Keratinocyte (primary cell): ENCODE data around the gene ICA1L. TPM values are rescaled to one million over a fixed set of nuclear protein-coding genes. Genes with fewer than 3 reads are reported as not detected.
A peak's percentile ranks its signal among the peaks of the same experiment; 100 is the strongest.
"Not testable (repeated sequence)": the region's sequence is repeated elsewhere in the genome, so short reads cannot be mapped to it uniquely, and the experiment has no call there.

Experiments used
- DNase-seq: peaks from one replicate; pipeline ENCODE4 v3.0.0-alpha.2; 2011; ENCODE audit warnings: low read depth, missing footprints, low spot score
- FAIRE-seq: peaks from 2 replicates; lab custom pipeline; 2011; peaks lifted over from hg19 to GRCh38; lab: Jason Lieb, UNC
- H2AFZ ChIP-seq: 2 replicates; pipeline ENCODE4 v1.6.0; 2012; ENCODE audit warnings: low read length, control low read depth, inconsistent platforms; ENCODE audit not compliant: control insufficient read depth
- H3K27ac ChIP-seq: 2 replicates; pipeline ENCODE4 v1.5.1; 2011; ENCODE audit warnings: low read length; ENCODE audit not compliant: control insufficient read depth, insufficient read depth
- H3K27me3 ChIP-seq: 3 replicates; pipeline ENCODE4 v1.6.0; 2011; ENCODE audit warnings: low read length; ENCODE audit not compliant: control insufficient read depth, insufficient read depth; ENCODE audit errors: extremely low read depth
- H3K36me3 ChIP-seq, 2 experiments: 2 replicates in 1 of 2; 3 replicates in 1 of 2; pipeline ENCODE4 v1.5.1; 2011; ENCODE audit warnings: low read length in 2 of 2, mild to moderate bottlenecking in 1 of 2; ENCODE audit not compliant: control insufficient read depth in 2 of 2, insufficient read depth in 2 of 2; ENCODE audit errors: extremely low read depth in 1 of 2
- H3K4me1 ChIP-seq: 3 replicates; pipeline ENCODE4 v1.5.1; 2011; ENCODE audit warnings: low read length; ENCODE audit not compliant: control insufficient read depth, insufficient read depth; ENCODE audit errors: extremely low read depth
- H3K4me2 ChIP-seq: 3 replicates; pipeline ENCODE4 v1.6.0; 2011; ENCODE audit warnings: low read depth, low read length; ENCODE audit not compliant: control insufficient read depth, insufficient read depth; ENCODE audit errors: extremely low read depth
- H3K4me3 ChIP-seq, 3 experiments: fragments of 200-600 bp in 1 of 3; sonication (generic) in 1 of 3; 2 replicates in 2 of 3; 3 replicates in 1 of 3; pipeline ENCODE4 v1.5.1; 2011 to 2016; ENCODE audit warnings: low read length in 3 of 3, mild to moderate bottlenecking in 3 of 3, control low read depth in 2 of 3, inconsistent platforms in 1 of 3, low read depth in 1 of 3, mixed read lengths in 1 of 3, mixed run types in 1 of 3, moderate library complexity in 1 of 3; ENCODE audit not compliant: control insufficient read depth in 2 of 3, insufficient read depth in 2 of 3; ENCODE audit errors: extremely low read depth in 1 of 3
- H3K79me2 ChIP-seq: 2 replicates; pipeline ENCODE4 v1.6.0; 2012; ENCODE audit warnings: low read length; ENCODE audit not compliant: control insufficient read depth, insufficient read depth
- H3K9ac ChIP-seq: 3 replicates; pipeline ENCODE4 v1.6.0; 2011; ENCODE audit warnings: low read length; ENCODE audit not compliant: control insufficient read depth, insufficient read depth; ENCODE audit errors: extremely low read depth
- H3K9me1 ChIP-seq: 3 replicates; pipeline ENCODE4 v1.6.0; 2011; ENCODE audit warnings: low read length; ENCODE audit not compliant: control insufficient read depth, insufficient read depth; ENCODE audit errors: extremely low read depth
- H3K9me3 ChIP-seq: 2 replicates; pipeline ENCODE4 v1.5.1; 2012; ENCODE audit warnings: low read depth, low read length; ENCODE audit not compliant: control insufficient read depth
- H4K20me1 ChIP-seq: 3 replicates; pipeline ENCODE4 v1.6.0; 2011; ENCODE audit warnings: low read length; ENCODE audit not compliant: control insufficient read depth, insufficient read depth; ENCODE audit errors: extremely low read depth
- EZH2 ChIP-seq: IDR thresholded peaks from one replicate; pipeline ENCODE4 v1.6.1; 2012; ENCODE audit warnings: inconsistent platforms, mild to moderate bottlenecking, low read length, moderate library complexity
- dilution Hi-C: fragments of 300-500 bp; cut with MboI; formaldehyde crosslinking; loops from one replicate; pipeline ENCODE4 v1.7.0; 2020; ENCODE audit warnings: low sequenced_read_pairs; ENCODE audit not compliant: extremely low pct_ligation_motif_present
- polyA plus RNA-seq, 5 experiments: library from polyadenylated mRNA; depleted of rRNA in 3 of 5; stranded (reverse) in 3 of 5; stranded (forward) in 1 of 5; unstranded in 1 of 5; fragments of >200 nt; gene quantifications; 1 replicate in 1 of 5; 2 replicates in 3 of 5; 3 replicates in 1 of 5; pipeline versions ENCODE4 v1.2.1 to v1.2.3, GENCODE V29; 2011 to 2012; ENCODE audit warnings: missing spikeins in 2 of 5, low read depth in 1 of 5, low replicate concordance in 1 of 5
- TF ChIP-seq, protein P1 (sequence below), 3 experiments: IDR thresholded peaks in 1 of 3; conservative IDR thresholded peaks in 1 of 3; optimal IDR thresholded peaks in 1 of 3; 2 replicates in 2 of 3; 3 replicates in 1 of 3; pipeline versions ENCODE3 to v1.5.1; 2011; ENCODE audit warnings: low read length in 3 of 3, mild to moderate bottlenecking in 3 of 3, moderate library complexity in 2 of 3, control low read depth in 1 of 3, inconsistent platforms in 1 of 3; ENCODE audit not compliant: insufficient read depth in 2 of 3; ENCODE audit errors: extremely low read depth in 1 of 3

Gene ICA1L
- polyA plus RNA-seq, 1 donor (not counting 4 experiments of a cell fraction or from before 2014, with no cell fraction given) = 2.2 TPM

DNA sequence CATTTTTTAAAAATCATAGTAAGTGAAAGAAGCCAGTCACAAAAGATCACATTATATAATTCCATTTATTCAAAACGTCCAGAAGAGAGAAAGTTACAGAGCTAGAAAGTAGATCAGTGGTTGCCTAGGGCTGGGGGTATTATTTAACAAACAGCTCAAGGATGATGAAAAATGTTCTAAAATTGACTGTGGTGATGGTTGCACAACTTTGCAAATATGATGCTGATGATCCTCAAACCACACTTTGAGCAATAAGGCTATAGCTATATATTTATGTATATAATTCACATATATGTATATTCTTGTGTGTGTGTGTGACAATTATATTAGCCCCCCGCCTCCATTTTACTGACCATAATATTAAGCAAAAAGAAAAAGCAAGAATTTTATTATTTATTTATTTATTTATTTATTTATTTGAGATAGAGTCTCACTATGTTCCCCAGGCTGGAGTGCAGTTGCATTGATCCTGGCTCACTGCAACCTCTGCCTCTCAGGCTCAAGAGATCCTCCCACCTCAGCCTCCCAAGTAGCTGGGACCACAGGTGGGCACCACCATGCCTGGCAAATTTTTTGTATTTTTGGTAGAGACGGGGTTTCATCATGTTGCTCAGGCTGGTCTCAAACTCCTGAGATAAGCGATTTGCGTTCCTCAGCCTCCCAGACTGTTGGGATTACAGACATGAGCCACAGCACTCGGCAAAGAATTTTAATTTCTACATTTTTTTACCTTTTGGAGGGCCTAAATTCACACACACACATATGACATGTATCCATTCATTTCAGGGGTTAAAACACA lies 38.0 kb upstream of the ICA1L start:
- Histone ChIP-seq H3K27ac (no peak overlapping the region), H2AFZ (no peak overlapping the region), H3K79me2 (peaks cover 49% of the 10 kb centered on the region), H3K36me3 (peaks cover 0 to 5% of the 10 kb centered on the region in 2 experiments), H3K4me2 (peak overlapping the region; percentile 87), H3K27me3 (no peaks in the 10 kb centered on the region), H4K20me1 (no peaks in the 10 kb centered on the region), H3K4me1 (peaks cover 6% of the 10 kb centered on the region), H3K9ac (no peak overlapping the region), H3K4me3 (no peak overlapping the region), H3K9me3 (no peaks in the 10 kb centered on the region), H3K9me1 (no peaks in the 10 kb centered on the region)
- TF ChIP-seq, protein P1, sequence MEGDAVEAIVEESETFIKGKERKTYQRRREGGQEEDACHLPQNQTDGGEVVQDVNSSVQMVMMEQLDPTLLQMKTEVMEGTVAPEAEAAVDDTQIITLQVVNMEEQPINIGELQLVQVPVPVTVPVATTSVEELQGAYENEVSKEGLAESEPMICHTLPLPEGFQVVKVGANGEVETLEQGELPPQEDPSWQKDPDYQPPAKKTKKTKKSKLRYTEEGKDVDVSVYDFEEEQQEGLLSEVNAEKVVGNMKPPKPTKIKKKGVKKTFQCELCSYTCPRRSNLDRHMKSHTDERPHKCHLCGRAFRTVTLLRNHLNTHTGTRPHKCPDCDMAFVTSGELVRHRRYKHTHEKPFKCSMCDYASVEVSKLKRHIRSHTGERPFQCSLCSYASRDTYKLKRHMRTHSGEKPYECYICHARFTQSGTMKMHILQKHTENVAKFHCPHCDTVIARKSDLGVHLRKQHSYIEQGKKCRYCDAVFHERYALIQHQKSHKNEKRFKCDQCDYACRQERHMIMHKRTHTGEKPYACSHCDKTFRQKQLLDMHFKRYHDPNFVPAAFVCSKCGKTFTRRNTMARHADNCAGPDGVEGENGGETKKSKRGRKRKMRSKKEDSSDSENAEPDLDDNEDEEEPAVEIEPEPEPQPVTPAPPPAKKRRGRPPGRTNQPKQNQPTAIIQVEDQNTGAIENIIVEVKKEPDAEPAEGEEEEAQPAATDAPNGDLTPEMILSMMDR (optimal IDR thresholded peaks at IDR 0.05 in 1 of 3, IDR thresholded peaks at IDR 0.05 in 1 of 3, conservative IDR thresholded peaks at IDR 0.05 in 1 of 3; ENCODE audit: extremely low read depth in 1 of 3, insufficient read depth in 2 of 3, low read length in 3 of 3) = no peak
- TF ChIP-seq EZH2 = no peak
- DNase-seq = no peak
- dilution Hi-C loops = no loop called here
- FAIRE-seq = no peak

DNA sequence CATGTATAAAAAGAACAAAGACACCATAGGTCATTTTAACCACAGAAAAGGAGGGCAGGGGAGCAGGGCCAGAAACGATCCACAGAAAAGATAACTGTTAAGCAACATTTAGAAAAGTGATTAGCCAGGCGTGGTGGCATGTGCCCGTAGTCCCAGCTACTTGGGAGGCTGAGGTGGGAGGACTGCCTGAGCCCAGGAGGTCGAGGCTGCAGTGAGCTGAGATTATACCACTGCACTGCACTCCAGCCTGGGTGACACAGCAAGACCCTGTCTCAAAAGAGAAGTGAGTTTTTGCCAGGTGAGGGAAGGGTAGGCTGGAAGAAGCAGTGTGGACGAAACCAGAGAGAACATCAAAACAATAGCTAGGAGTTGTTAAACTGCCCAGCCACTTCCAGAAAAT lies 36.6 kb upstream of the ICA1L start:
- Histone ChIP-seq H3K9me3 (no peaks in the 10 kb centered on the region), H2AFZ (no peak overlapping the region), H3K27ac (no peak overlapping the region), H3K36me3 (peaks cover 0 to 5% of the 10 kb centered on the region in 2 experiments), H3K9me1 (no peaks in the 10 kb centered on the region), H3K4me3 (no peak overlapping the region), H3K4me2 (no peak overlapping the region), H3K27me3 (no peaks in the 10 kb centered on the region), H3K9ac (no peak overlapping the region), H3K79me2 (peaks cover 54% of the 10 kb centered on the region), H4K20me1 (no peaks in the 10 kb centered on the region), H3K4me1 (peaks cover 4% of the 10 kb centered on the region)
- TF ChIP-seq, protein P1 (optimal IDR thresholded peaks at IDR 0.05 in 1 of 3, IDR thresholded peaks at IDR 0.05 in 1 of 3, conservative IDR thresholded peaks at IDR 0.05 in 1 of 3; ENCODE audit: extremely low read depth in 1 of 3, insufficient read depth in 2 of 3, low read length in 3 of 3) = no peak
- TF ChIP-seq EZH2 = no peak
- FAIRE-seq (no peak), DNase-seq (no peak)
- dilution Hi-C loops = no loop called here

DNA sequence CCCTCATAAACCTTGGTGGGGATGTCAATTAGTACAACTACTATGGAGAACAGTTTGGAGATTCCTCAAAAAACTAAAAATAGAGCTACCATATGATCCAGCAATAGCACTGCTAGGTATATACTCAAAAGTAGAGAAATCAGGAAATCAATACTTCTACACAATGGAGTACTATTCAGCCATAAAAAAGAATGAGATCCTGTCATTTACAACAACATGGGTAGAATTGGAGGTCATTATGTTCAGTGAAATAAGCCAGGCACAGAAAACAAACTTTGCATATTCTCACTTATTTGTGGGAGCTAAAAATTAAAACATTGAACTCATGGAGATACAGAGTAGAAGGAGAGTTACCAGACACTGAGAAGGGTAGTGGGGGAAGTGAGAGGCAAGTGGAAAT lies 33.9 kb upstream of the ICA1L start:
- dilution Hi-C loops, H3K4me3 ChIP-seq, DNase-seq, H4K20me1 ChIP-seq, H3K4me2 ChIP-seq, H3K9me3 ChIP-seq, H3K9ac ChIP-seq, H3K27ac ChIP-seq, H3K36me3 ChIP-seq, H3K27me3 ChIP-seq, FAIRE-seq, H2AFZ ChIP-seq, H3K9me1 ChIP-seq, H3K4me1 ChIP-seq: not testable (repeated sequence)
- peaks cover 48% of the 10 kb centered on the region for H3K79me2 ChIP-seq
